ENCODE data around the gene CHCHD10. TPM values are rescaled to one million over a fixed set of nuclear protein-coding genes. Genes with fewer than 3 reads are reported as not detected.
"Not testable (repeated sequence)": the region's sequence is repeated elsewhere in the genome, so short reads cannot be mapped to it uniquely, and the experiment has no call there.

Gene CHCHD10
- polyA plus RNA-seq, 10 donors, result 35.5 to 74.9 (median 50.2) TPM

- no peak for DNase-seq
Observed at GRCh38 chr22:23752750-23753149, 15.0 kb downstream of the CHCHD10 start.

GRCh38 chr22:23752090-23752691 is 15.6 kb downstream of the CHCHD10 start:
- no peak for DNase-seq

- DNase-seq, result no peak
Observed at GRCh38 chr22:23751441-23751996, 16.3 kb downstream of the CHCHD10 start.

- peak; percentile 83 to 93 (median 90) for DNase-seq
Observed at GRCh38 chr22:23750714-23751440, 16.9 kb downstream of the CHCHD10 start, which contains the start of gene ZNF70. ZNF70 (minus strand) TSS chr22:23751112; CDS start chr22:23745140, 5,972 bp downstream.

GRCh38 chr22:23750367-23750713 is 17.4 kb downstream of the CHCHD10 start:
- peak in 1 of 3 donors; percentile 66 for DNase-seq

- peak in 2 of 3 donors; percentile 56 to 76 for DNase-seq
Observed at GRCh38 chr22:23749841-23750301, 17.9 kb downstream of the CHCHD10 start.

- DNase-seq, result no peak
Observed at GRCh38 chr22:23745791-23746190, 22.0 kb downstream of the CHCHD10 start.

- DNase-seq, result no peak
Observed at GRCh38 chr22:23744485-23744884, 23.3 kb downstream of the CHCHD10 start.

GRCh38 chr22:23744001-23744400 is 23.8 kb downstream of the CHCHD10 start:
- DNase-seq, result no peak

- peak; percentile 45 to 78 (median 72) for DNase-seq
Observed at GRCh38 chr22:23743303-23743705, 24.5 kb downstream of the CHCHD10 start.

- DNase-seq, result no peak
Observed at GRCh38 chr22:23742505-23743264, 25.1 kb downstream of the CHCHD10 start.

- peak in 1 of 3 donors; percentile 20 for DNase-seq
Observed at GRCh38 chr22:23737696-23738095, 30.1 kb downstream of the CHCHD10 start.

GRCh38 chr22:23728108-23728507 is 39.7 kb downstream of the CHCHD10 start:
- not testable (repeated sequence) for DNase-seq

GRCh38 chr22:23722724-23723123 is 45.0 kb downstream of the CHCHD10 start:
- DNase-seq, result no peak

GRCh38 chr22:23722160-23722559 is 45.6 kb downstream of the CHCHD10 start:
- DNase-seq, result no peak

GRCh38 chr22:23720855-23721254 is 46.9 kb downstream of the CHCHD10 start:
- no peak for DNase-seq

GRCh38 chr22:23718371-23719165 is 49.2 kb downstream of the CHCHD10 start:
- no peak for DNase-seq

- DNase-seq, result peak; percentile 82 to 95 (median 91)
Observed at GRCh38 chr22:23716811-23717801, 50.7 kb downstream of the CHCHD10 start.
